ENCODE data around the gene KIFAP3.
"Not testable (repeated sequence)": the region's sequence is repeated elsewhere in the genome, so short reads cannot be mapped to it uniquely, and the experiment has no call there.

The KIFAP3 gene

DNA sequence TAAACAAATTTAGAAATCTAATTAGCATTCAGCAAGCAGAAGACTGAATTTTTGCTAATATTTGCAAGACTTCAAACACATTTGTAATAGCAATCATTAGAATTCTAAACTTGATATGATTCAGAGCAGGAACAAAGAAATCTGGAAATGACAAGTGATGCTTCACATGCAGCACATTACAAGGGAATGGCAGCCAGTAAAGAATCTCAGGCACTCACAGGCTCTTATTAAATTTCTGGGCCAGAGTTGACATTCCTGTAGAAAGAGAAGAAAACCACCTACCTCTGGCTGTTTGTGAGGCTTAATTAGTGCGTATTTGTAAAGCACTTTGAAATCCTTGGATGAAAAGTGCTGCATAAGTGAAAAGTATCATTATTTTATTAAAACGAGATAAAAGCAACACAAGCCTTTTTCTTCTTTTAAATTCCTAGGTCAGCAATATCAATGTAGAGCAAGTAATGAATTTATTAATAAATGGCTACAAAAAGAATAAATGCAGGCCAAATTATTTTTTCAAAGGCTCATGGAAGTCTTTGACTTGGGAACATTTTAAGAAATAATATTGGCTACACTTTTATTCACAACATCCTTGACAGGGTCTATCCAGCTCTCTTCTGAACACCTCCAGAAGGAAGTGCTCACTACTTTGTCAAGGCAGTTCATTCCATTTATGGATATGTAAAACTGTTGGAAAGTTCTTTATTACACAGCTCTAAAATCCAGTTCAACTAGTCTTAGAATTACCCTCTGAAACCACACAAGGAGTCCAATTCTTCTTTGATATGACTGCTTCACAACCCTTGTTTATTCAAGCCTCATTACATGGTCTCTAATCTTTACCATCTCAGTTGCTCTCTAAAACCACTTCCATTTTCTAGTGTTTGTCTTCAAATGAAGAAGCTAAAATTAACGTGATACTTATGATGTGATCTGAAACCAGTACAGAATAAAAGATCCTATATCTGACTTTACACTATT is 148.7 kb downstream of the KIFAP3 start:
- Mint-ChIP-seq H3K27ac (peak overlapping the region; percentile 54), H3K36me3 (no peaks in the 10 kb centered on the region), H3K4me1 (peaks cover 5% of the 10 kb centered on the region), H3K9me3 (no peaks in the 10 kb centered on the region), H3K4me3 (no peak overlapping the region)
- DNase-seq (ENCODE audit: low spot score in 2 of 2): no peak
- ATAC-seq: peak; percentile 89

DNA sequence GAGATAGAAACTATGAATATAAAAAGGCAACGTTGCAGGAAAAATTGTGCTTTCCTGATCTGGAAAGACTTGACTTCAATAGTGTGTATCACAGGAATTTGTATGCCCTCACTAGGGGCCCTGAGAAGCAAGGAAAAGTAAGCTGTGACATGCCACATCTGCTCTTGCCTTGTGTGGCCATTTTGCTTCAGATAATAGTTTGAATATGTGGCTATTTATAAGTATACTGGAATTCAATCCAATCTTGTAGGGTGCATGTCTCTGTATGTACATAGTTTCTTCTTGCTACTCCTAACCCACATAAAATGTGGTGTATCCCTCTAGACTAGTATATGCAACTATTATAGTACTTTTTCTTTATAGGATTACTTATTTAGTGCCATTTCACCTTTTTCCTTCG is 149.7 kb downstream of the KIFAP3 start:
- no peak for DNase-seq (ENCODE audit: low spot score in 2 of 2)
- no peaks in the 10 kb centered on the region for H3K9me3 Mint-ChIP-seq
- no peak overlapping the region for H3K27ac Mint-ChIP-seq
- no peaks in the 10 kb centered on the region for H3K36me3 Mint-ChIP-seq
- no peak overlapping the region for H3K4me3 Mint-ChIP-seq
- ATAC-seq: no peak
- H3K4me1 Mint-ChIP-seq: peaks cover 5% of the 10 kb centered on the region

- H3K4me1 Mint-ChIP-seq: peaks cover 6% of the 10 kb centered on the region
- H3K27ac Mint-ChIP-seq: no peak overlapping the region
- H3K9me3 Mint-ChIP-seq: no peaks in the 10 kb centered on the region
- no peaks in the 10 kb centered on the region for H3K36me3 Mint-ChIP-seq
- ATAC-seq: no peak
- no peak overlapping the region for H3K4me3 Mint-ChIP-seq
- no peak for DNase-seq (ENCODE audit: low spot score in 2 of 2)
These were observed 150.4 kb downstream of the KIFAP3 start for GRCh38 chr1:169924063-169924462.

DNA sequence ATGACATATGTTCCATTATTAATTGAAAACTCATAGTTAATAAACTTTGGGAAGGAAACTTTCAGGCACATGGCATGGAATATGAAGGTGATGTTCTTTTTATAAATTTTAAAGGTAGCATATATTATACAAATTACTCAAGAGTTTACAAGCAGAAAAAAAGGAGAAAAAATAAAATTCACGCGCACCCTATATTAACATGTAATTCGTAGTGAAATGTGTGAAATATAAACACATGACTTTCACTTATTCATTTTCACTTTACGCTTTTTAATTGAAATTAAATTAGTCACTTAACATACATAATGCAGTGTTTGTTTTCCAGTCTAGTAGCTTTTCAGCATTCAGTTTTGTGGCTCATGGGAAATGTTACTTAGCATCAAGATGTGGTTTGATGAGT is 153.4 kb downstream of the KIFAP3 start:
- Mint-ChIP-seq H3K4me3 (no peak overlapping the region), H3K9me3 (no peaks in the 10 kb centered on the region), H3K4me1 (peaks cover 10% of the 10 kb centered on the region), H3K36me3 (peaks cover 6% of the 10 kb centered on the region), H3K27ac (no peak overlapping the region)
- ATAC-seq (no peak), DNase-seq (ENCODE audit: low spot score in 2 of 2) (no peak)

DNA sequence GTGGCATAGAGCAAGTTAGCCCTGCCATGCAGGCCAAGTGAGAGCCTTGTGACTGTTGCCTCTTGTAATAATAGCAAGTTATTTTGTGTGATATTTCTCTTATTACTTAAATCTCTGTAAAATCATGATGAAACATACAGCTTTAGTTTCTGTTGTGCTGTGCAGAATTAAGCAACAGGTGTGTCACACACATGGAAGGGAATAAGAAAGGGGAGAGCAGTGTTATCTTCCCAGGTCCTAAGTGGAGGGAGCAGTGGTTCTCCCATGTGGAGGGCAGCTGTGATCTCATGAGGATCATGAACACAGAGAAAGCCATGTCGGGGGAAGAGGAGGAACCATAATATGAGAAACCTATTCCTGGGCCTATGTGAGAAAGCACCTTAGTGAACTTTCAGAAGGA is 155.6 kb downstream of the KIFAP3 start:
- H3K36me3 Mint-ChIP-seq: peaks cover 6% of the 10 kb centered on the region
- no peak for DNase-seq (ENCODE audit: low spot score in 2 of 2)
- H3K27ac Mint-ChIP-seq: no peak overlapping the region
- no peaks in the 10 kb centered on the region for H3K9me3 Mint-ChIP-seq
- ATAC-seq: no peak
- H3K4me1 Mint-ChIP-seq: peaks cover 23% of the 10 kb centered on the region
- H3K4me3 Mint-ChIP-seq: peak overlapping the region; percentile 8

DNA sequence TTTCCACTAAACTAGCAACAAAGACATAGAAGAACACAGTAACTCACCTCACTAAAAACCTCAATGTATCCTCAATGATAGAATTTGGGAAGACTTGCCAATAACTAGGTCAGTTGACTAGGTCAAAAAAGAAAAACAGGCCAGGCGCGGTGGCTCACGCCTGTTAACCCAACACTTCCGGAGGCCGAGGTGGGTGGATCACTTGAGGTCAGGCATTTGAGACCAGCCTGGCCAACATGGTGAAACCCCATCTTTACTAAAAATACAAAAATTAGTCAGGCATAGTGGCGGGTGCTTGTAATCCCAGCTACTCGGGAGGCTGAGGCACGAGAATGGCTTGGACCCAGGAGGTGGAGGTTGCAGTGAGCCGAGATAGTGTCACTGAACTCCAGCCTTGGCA is 156.3 kb downstream of the KIFAP3 start:
- Mint-ChIP-seq H3K27ac (peak overlapping the region; percentile 65), H3K4me1 (peaks cover 23% of the 10 kb centered on the region), H3K4me3 (peak overlapping the region; percentile 8)
- H3K9me3 Mint-ChIP-seq; ATAC-seq; DNase-seq (ENCODE audit: low spot score in 2 of 2); H3K36me3 Mint-ChIP-seq: not testable (repeated sequence)

DNA sequence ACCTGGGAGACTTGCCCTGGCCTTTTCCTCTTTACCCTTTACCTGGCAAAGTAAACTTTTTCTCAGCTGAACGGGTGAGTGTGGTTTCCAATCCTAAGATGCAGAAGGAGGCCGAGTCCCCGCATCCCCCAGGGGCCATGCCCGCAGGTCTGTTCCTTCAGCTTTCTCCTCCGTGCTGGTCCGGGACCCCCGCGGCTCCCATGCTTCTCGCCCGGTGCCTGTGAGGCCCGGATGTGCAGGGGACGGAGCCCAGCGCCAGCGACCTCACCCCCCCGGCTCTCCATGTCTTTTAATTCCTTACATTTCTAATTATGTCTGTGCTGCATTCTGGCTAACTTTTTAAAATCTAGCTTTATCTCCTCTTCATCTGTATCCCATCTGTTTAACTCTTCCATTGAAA is 159.3 kb downstream of the KIFAP3 start:
- no peak overlapping the region for H3K27ac Mint-ChIP-seq
- H3K4me3 Mint-ChIP-seq: peak overlapping the region; percentile 2
- H3K9me3 Mint-ChIP-seq: no peaks in the 10 kb centered on the region

GRCh38 chr1:169914531-169914930 is 160.0 kb downstream of the KIFAP3 start:
- H3K27ac Mint-ChIP-seq: no peak overlapping the region

More for the DNA sequence above, 159.3 kb downstream of the KIFAP3 start:
- no peak for DNase-seq (ENCODE audit: low spot score in 2 of 2)
- Mint-ChIP-seq H3K36me3 (peaks cover 6% of the 10 kb centered on the region), H3K4me1 (peaks cover 23% of the 10 kb centered on the region)
- no peak for ATAC-seq

DNA sequence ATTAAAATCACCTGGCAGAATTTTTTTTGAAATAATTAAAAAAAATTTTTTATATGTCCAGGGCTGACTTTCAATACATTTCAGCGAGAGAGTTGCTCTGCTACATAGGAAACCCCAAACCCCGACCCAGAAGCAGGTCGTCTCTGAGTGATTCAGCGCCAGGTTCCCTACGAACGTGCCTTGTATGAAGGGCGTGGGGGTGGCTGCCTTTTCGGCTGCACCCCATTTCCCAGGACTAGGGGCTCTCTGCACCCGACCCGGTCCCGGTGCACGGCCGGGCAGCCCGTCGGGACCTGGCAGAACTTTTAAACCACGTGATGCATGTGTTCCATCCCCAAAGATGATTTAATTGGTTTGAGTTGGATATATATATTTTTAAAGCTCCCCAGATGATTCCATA is 165.0 kb downstream of the KIFAP3 start:
- peaks cover 21% of the 10 kb centered on the region for H3K4me1 Mint-ChIP-seq
- no peak overlapping the region for H3K4me3 Mint-ChIP-seq
- no peaks in the 10 kb centered on the region for H3K9me3 Mint-ChIP-seq
- H3K27ac Mint-ChIP-seq: peak overlapping the region; percentile 81
- no peaks in the 10 kb centered on the region for H3K36me3 Mint-ChIP-seq
- peak; percentile 56 for ATAC-seq
- no peak for DNase-seq (ENCODE audit: low spot score in 2 of 2)

More at GRCh38 chr1:169914531-169914930, 160.0 kb downstream of the KIFAP3 start:
- ATAC-seq (peak; percentile 87), DNase-seq (ENCODE audit: low spot score in 2 of 2) (no peak)
- H3K36me3 Mint-ChIP-seq: peaks cover 6% of the 10 kb centered on the region
- H3K4me3 Mint-ChIP-seq: peak overlapping the region; percentile 2
- H3K9me3 Mint-ChIP-seq: no peaks in the 10 kb centered on the region
- H3K4me1 Mint-ChIP-seq: peaks cover 23% of the 10 kb centered on the region

DNA sequence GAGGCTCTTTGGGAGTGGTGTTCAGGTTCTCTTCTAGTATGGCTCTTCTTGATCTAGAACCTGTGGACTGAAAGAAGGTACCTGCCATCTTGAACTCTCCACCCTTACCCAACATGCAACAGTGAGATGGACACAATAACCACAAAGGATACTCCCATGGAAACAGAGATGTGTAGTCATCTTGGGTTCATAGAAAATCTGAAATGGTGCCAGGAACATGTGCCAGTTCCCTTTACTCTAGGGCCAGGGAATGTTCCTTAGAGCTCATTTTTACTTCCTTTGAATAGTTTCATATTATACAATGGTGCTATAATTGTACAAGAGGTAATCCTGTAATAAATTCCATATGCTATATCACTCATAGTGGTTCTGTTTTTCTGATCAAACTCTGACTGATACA is 167.6 kb downstream of the KIFAP3 start:
- Mint-ChIP-seq H3K4me3 (no peak overlapping the region), H3K36me3 (no peaks in the 10 kb centered on the region), H3K4me1 (peaks cover 33% of the 10 kb centered on the region), H3K9me3 (no peaks in the 10 kb centered on the region), H3K27ac (no peak overlapping the region)
- DNase-seq (ENCODE audit: low spot score in 2 of 2): no peak
- no peak for ATAC-seq

GRCh38 chr1:169904834-169905233 is 169.7 kb downstream of the KIFAP3 start:
- no peaks in the 10 kb centered on the region for H3K9me3 Mint-ChIP-seq
- H3K27ac Mint-ChIP-seq: no peak overlapping the region
- no peaks in the 10 kb centered on the region for H3K36me3 Mint-ChIP-seq

DNA sequence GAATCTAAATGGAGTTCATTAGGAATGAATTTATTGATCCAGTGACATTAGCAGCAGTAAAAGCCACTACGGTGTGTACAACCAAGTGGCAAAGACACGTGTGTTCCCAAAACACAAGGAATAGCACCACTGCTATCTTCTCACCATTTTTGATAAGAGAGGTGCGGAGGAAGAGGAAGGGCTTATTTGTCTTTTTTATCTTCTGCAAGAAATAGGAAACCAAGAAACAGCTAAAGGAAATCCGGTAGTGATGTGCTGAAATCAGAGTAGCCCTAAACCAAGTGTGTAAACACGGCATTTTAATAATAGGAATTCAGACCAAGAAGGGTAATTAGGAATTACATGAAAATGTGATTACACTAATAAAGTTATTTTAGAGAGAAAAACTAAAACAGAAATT is 171.7 kb downstream of the KIFAP3 start:
- no peak overlapping the region for H3K4me3 Mint-ChIP-seq
- H3K4me1 Mint-ChIP-seq: peaks cover 19% of the 10 kb centered on the region
- DNase-seq (ENCODE audit: low spot score in 2 of 2) (no peak), ATAC-seq (no peak)
- no peaks in the 10 kb centered on the region for H3K36me3 Mint-ChIP-seq
- H3K9me3 Mint-ChIP-seq: no peaks in the 10 kb centered on the region
- peak overlapping the region; percentile 41 for H3K27ac Mint-ChIP-seq

More at GRCh38 chr1:169904834-169905233, 169.7 kb downstream of the KIFAP3 start:
- DNase-seq (ENCODE audit: low spot score in 2 of 2) (no peak), ATAC-seq (no peak)
- no peak overlapping the region for H3K4me3 Mint-ChIP-seq
- peaks cover 33% of the 10 kb centered on the region for H3K4me1 Mint-ChIP-seq

- no peak for DNase-seq (ENCODE audit: low spot score in 2 of 2)
- Mint-ChIP-seq H3K4me3 (no peak overlapping the region), H3K27ac (no peak overlapping the region), H3K9me3 (no peaks in the 10 kb centered on the region), H3K4me1 (peaks cover 23% of the 10 kb centered on the region), H3K36me3 (no peaks in the 10 kb centered on the region)
- no peak for ATAC-seq
These were observed 173.4 kb downstream of the KIFAP3 start for GRCh38 chr1:169901115-169901514.

GRCh38 chr1:169900571-169900970 is 173.9 kb downstream of the KIFAP3 start:
- no peak for DNase-seq (ENCODE audit: low spot score in 2 of 2)
- no peak overlapping the region for H3K4me3 Mint-ChIP-seq
- no peaks in the 10 kb centered on the region for H3K36me3 Mint-ChIP-seq
- H3K27ac Mint-ChIP-seq: no peak overlapping the region
- no peak for ATAC-seq
- H3K4me1 Mint-ChIP-seq: peaks cover 24% of the 10 kb centered on the region
- no peaks in the 10 kb centered on the region for H3K9me3 Mint-ChIP-seq

- no peak overlapping the region for H3K27ac Mint-ChIP-seq
- DNase-seq (ENCODE audit: low spot score in 2 of 2) (no peak), ATAC-seq (no peak)
- H3K36me3 Mint-ChIP-seq: no peaks in the 10 kb centered on the region
- no peaks in the 10 kb centered on the region for H3K9me3 Mint-ChIP-seq
- H3K4me1 Mint-ChIP-seq: peaks cover 22% of the 10 kb centered on the region
- H3K4me3 Mint-ChIP-seq: no peak overlapping the region
These were observed 174.8 kb downstream of the KIFAP3 start for GRCh38 chr1:169899519-169900217.

GRCh38 chr1:169896013-169896412 is 178.5 kb downstream of the KIFAP3 start:
- H3K9me3 Mint-ChIP-seq: no peaks in the 10 kb centered on the region
- H3K27ac Mint-ChIP-seq: no peak overlapping the region
- ATAC-seq (no peak), DNase-seq (ENCODE audit: low spot score in 2 of 2) (no peak)
- peaks cover 21% of the 10 kb centered on the region for H3K36me3 Mint-ChIP-seq
- H3K4me3 Mint-ChIP-seq: no peak overlapping the region
- H3K4me1 Mint-ChIP-seq: peaks cover 23% of the 10 kb centered on the region

All from stimulated activated effector memory CD8-positive, alpha-beta T cell treated with anti-CD3 and anti-CD28 coated beads, Interleukin-12 subunit alpha, Interleukin-12 subunit beta, amount 100 ng/mL, for 72 hours (primary cell).